ENCODE results near the gene HP1BP3.

GRCh38 chr1:20725189-20726117, 61.7 kb downstream of the HP1BP3 start:
- no peak for TF ChIP-seq CTCF (IDR thresholded peaks at IDR 0.05; ENCODE audit: low read depth, low read length, missing input control)
- TF ChIP-seq YY1 (IDR thresholded peaks at IDR 0.05) = no peak
- no peak for TF ChIP-seq FOXA1 (IDR thresholded peaks at IDR 0.05)
- TF ChIP-seq ATF3 (IDR thresholded peaks at IDR 0.05) = no peak
- no peak for TF ChIP-seq SP1 (IDR thresholded peaks at IDR 0.05)
- no peak for TF ChIP-seq TAF1 (conservative IDR thresholded peaks at IDR 0.05)
- no peak for TF ChIP-seq MAX (IDR thresholded peaks at IDR 0.05)
- no peak for TF ChIP-seq HNF4A (conservative IDR thresholded peaks at IDR 0.05)
